BE2C (cell line): Measurements from ENCODE around the gene IMPDH1.

ENCODE experiments used
- DNase-seq: peaks from one replicate; pipeline ENCODE4 v3.0.0-alpha.2; 2020
- H3K27me3 ChIP-seq: fragments of 250-450 bp; sonication (Bioruptor Pico); 2 replicates; pipeline ENCODE4 v1.5.1; 2020; ENCODE audit warnings: mild to moderate bottlenecking
- H3K36me3 ChIP-seq: fragments of 250-450 bp; sonication (Bioruptor Pico); 2 replicates; pipeline ENCODE4 v1.5.1; 2020; ENCODE audit warnings: mild to moderate bottlenecking
- H3K4me1 ChIP-seq: fragments of 250-450 bp; sonication (Bioruptor Pico); 2 replicates; pipeline ENCODE4 v1.5.1; 2020
- H3K4me3 ChIP-seq: 2 replicates; pipeline ENCODE4 v1.5.1; 2011; ENCODE audit warnings: low read depth, low read length
- H3K9me3 ChIP-seq: fragments of 250-450 bp; sonication (Bioruptor Pico); 2 replicates; pipeline ENCODE4 v1.5.1; 2020
- CTCF ChIP-seq: IDR thresholded peaks from 2 replicates; pipeline ENCODE4 v1.5.1; 2012; ENCODE audit warnings: mild to moderate bottlenecking, low read depth, low read length

Gene IMPDH1

GRCh38 chr7:128404886-128405470 is 4.8 kb downstream of the IMPDH1 start:
- H3K27me3 ChIP-seq, result no peaks in the 10 kb centered on the region; the same call in 1 of the 2 replicates

GRCh38 chr7:128404143-128404681 is 5.6 kb downstream of the IMPDH1 start:
- peaks cover 43% of the 10 kb centered on the region for H3K36me3 ChIP-seq
- H3K27me3 ChIP-seq, result no peaks in the 10 kb centered on the region
- no peaks in the 10 kb centered on the region for H3K9me3 ChIP-seq
- DNase-seq, result no peak
- H3K4me1 ChIP-seq, result peaks cover 17% of the 10 kb centered on the region
- H3K4me3 ChIP-seq, result peak overlapping the region; percentile 93
- no peak for TF ChIP-seq CTCF

More at GRCh38 chr7:128404886-128405470, 4.8 kb downstream of the IMPDH1 start:
- TF ChIP-seq CTCF, result peak; percentile 28
- H3K4me3 ChIP-seq, result peak overlapping the region; percentile 93
- DNase-seq, result no peak
- H3K4me1 ChIP-seq, result peaks cover 19% of the 10 kb centered on the region
- peaks cover 38% of the 10 kb centered on the region for H3K36me3 ChIP-seq
- H3K9me3 ChIP-seq, result no peaks in the 10 kb centered on the region

- H3K27me3 ChIP-seq, result no peaks in the 10 kb centered on the region
- peaks cover 48% of the 10 kb centered on the region for H3K36me3 ChIP-seq
- TF ChIP-seq CTCF, result no peak
- peaks cover 12% of the 10 kb centered on the region for H3K4me1 ChIP-seq
- DNase-seq, result no peak
- peak overlapping the region; percentile 93 for H3K4me3 ChIP-seq
- no peaks in the 10 kb centered on the region for H3K9me3 ChIP-seq
Measured at GRCh38 chr7:128403676-128404075, 6.1 kb downstream of the IMPDH1 start.

- DNase-seq, result no peak
- Histone ChIP-seq H3K4me3 (no peak overlapping the region), H3K27me3 (no peaks in the 10 kb centered on the region), H3K9me3 (no peaks in the 10 kb centered on the region), H3K4me1 (peaks cover 7% of the 10 kb centered on the region; the same call in 1 of the 2 replicates), H3K36me3 (peaks cover 61% of the 10 kb centered on the region)
- TF ChIP-seq CTCF, result no peak
Measured at GRCh38 chr7:128402356-128402755, 7.4 kb downstream of the IMPDH1 start.

- peaks cover 79% of the 10 kb centered on the region for H3K36me3 ChIP-seq
- peaks cover 7% of the 10 kb centered on the region; the same call in 1 of the 2 replicates for H3K4me1 ChIP-seq
- no peaks in the 10 kb centered on the region for H3K9me3 ChIP-seq
- no peak overlapping the region for H3K4me3 ChIP-seq
- TF ChIP-seq CTCF, result no peak
- H3K27me3 ChIP-seq, result no peaks in the 10 kb centered on the region
- no peak for DNase-seq
Measured at GRCh38 chr7:128400566-128400965, 9.2 kb downstream of the IMPDH1 start.

- Histone ChIP-seq H3K36me3 (peaks cover 85% of the 10 kb centered on the region), H3K4me1 (peaks cover 7% of the 10 kb centered on the region; the same call in 1 of the 2 replicates), H3K27me3 (no peaks in the 10 kb centered on the region), H3K9me3 (no peaks in the 10 kb centered on the region), H3K4me3 (no peak overlapping the region)
- no peak for DNase-seq
- no peak for TF ChIP-seq CTCF
Measured at GRCh38 chr7:128399991-128400390, 9.8 kb downstream of the IMPDH1 start.
